IMR-90 (cell line): Measurements from ENCODE around the gene UNC13C. TPM values are rescaled to one million over a fixed set of nuclear protein-coding genes. Genes with fewer than 3 reads are reported as not detected.

Experiments
- ATAC-seq: fragments of 200-7000 bp; cut with Tn5 transposase; 2 replicates; pipeline ENCODE4 v1.9.1; 2020; ENCODE audit warnings: low read depth, mild to moderate bottlenecking, moderate library complexity
- BruUV-seq: library from RNA; stranded (reverse); fragments of 400-500 nt; replicated peaks from 2 replicates; lab custom pipeline; 2021; lab: Mats Ljungman, UMichigan
- CTCF ChIA-PET: fragments of 300-600 bp; formaldehyde crosslinking; extraction: SDS; loops from one replicate; lab custom pipeline; 2021; ENCODE audit warnings: antibody characterized with exemption; lab: Yijun Ruan, JAX
- POLR2A ChIA-PET: fragments of 300-600 bp; sonication (Branson Sonifier 250); formaldehyde crosslinking; loops from one replicate; lab custom pipeline; 2022; ENCODE audit warnings: antibody characterized with exemption; ENCODE audit not compliant: unreplicated experiment; lab: Charles Lee
- DNase-seq: peaks from one replicate; pipeline ENCODE4 v3.0.0; 2013
- H2AFZ ChIP-seq: replicated peaks from 2 replicates; pipeline ENCODE3; 2013; ENCODE audit warnings: low read length, mild to moderate bottlenecking; ENCODE audit not compliant: poor library complexity
- H2AK5ac ChIP-seq: 2 replicates; pipeline ENCODE4 v1.6.1; 2013; ENCODE audit warnings: low read depth, low read length, inconsistent platforms
- H2AK9ac ChIP-seq: replicated peaks from 2 replicates; pipeline ENCODE3; 2013; ENCODE audit warnings: mild to moderate bottlenecking, low read depth, low read length, moderate library complexity; ENCODE audit not compliant: poor library complexity
- H2BK120ac ChIP-seq: 2 replicates; pipeline ENCODE4 v1.6.1; 2013; ENCODE audit warnings: low read depth, low read length, inconsistent platforms
- H2BK15ac ChIP-seq: 3 replicates; pipeline ENCODE4 v1.6.1; 2013; ENCODE audit warnings: low read depth, low read length, inconsistent platforms
- H2BK20ac ChIP-seq: 2 replicates; pipeline ENCODE4 v1.6.1; 2013; ENCODE audit warnings: low read depth, mild to moderate bottlenecking, inconsistent platforms, low read length, moderate library complexity
- H2BK5ac ChIP-seq: 2 replicates; pipeline ENCODE4 v1.6.1; 2013; ENCODE audit warnings: mild to moderate bottlenecking, low read depth, low read length, inconsistent platforms; ENCODE audit not compliant: poor library complexity, severe bottlenecking
- H3K14ac ChIP-seq: replicated peaks from 2 replicates; pipeline ENCODE4 v1.6.1; 2013; ENCODE audit warnings: low read depth, low read length, inconsistent platforms
- H3K18ac ChIP-seq: 2 replicates; pipeline ENCODE4 v1.6.1; 2013; ENCODE audit warnings: low read depth, low read length, control low read depth
- H3K23ac ChIP-seq: 2 replicates; pipeline ENCODE4 v1.6.1; 2013; ENCODE audit warnings: low read depth, low read length, inconsistent platforms
- H3K27ac ChIP-seq: 2 replicates; pipeline ENCODE4 v1.5.1; 2013; ENCODE audit warnings: mild to moderate bottlenecking, control low read depth, low read length; ENCODE audit not compliant: insufficient read depth
- H3K27me3 ChIP-seq: 2 replicates; pipeline ENCODE4 v1.6.1; 2013; ENCODE audit warnings: low read length; ENCODE audit not compliant: control insufficient read depth, insufficient read depth
- H3K36me3 ChIP-seq: 2 replicates; pipeline ENCODE4 v1.6.1; 2013; ENCODE audit warnings: low read length, mixed read lengths; ENCODE audit not compliant: control insufficient read depth, insufficient read depth
- H3K4ac ChIP-seq: 2 replicates; pipeline ENCODE4 v1.6.1; 2013; ENCODE audit warnings: low read depth, low read length, inconsistent platforms
- H3K4me1 ChIP-seq: 2 replicates; pipeline ENCODE4 v1.6.1; 2013; ENCODE audit warnings: low read length, mixed read lengths; ENCODE audit not compliant: control insufficient read depth, insufficient read depth
- H3K4me2 ChIP-seq: 2 replicates; pipeline ENCODE4 v1.6.1; 2013; ENCODE audit warnings: low read depth, mild to moderate bottlenecking, control low read depth, low read length, moderate library complexity
- H3K4me3 ChIP-seq: 2 replicates; pipeline ENCODE4 v1.5.1; 2013; ENCODE audit warnings: low read depth, mild to moderate bottlenecking, control low read depth, low read length, moderate library complexity; ENCODE audit not compliant: insufficient read depth
- H3K56ac ChIP-seq: 2 replicates; pipeline ENCODE4 v1.6.1; 2013; ENCODE audit warnings: low read length, inconsistent platforms; ENCODE audit not compliant: insufficient read depth; ENCODE audit errors: extremely low read depth
- H3K79me1 ChIP-seq, 2 experiments: 2 replicates each; pipeline ENCODE4 v1.6.1; 2013; ENCODE audit warnings: low read length in 2 of 2, inconsistent platforms in 1 of 2, low read depth in 1 of 2
- H3K9ac ChIP-seq: 2 replicates; pipeline ENCODE4 v1.6.1; 2013; ENCODE audit warnings: low read depth, low read length, control low read depth
- H3K9me1 ChIP-seq: 2 replicates; pipeline ENCODE4 v1.6.1; 2013; ENCODE audit warnings: low read length, inconsistent platforms; ENCODE audit not compliant: insufficient read depth
- H3K9me3 ChIP-seq: 2 replicates; pipeline ENCODE4 v1.6.1; 2013; ENCODE audit warnings: low read length; ENCODE audit not compliant: control insufficient read depth, insufficient read depth
- H4K20me1 ChIP-seq: 2 replicates; pipeline ENCODE4 v1.6.1; 2013; ENCODE audit warnings: low read length, inconsistent platforms; ENCODE audit not compliant: insufficient read depth
- H4K5ac ChIP-seq: 2 replicates; pipeline ENCODE4 v1.6.1; 2013; ENCODE audit warnings: mild to moderate bottlenecking, low read depth, low read length, control low read depth
- H4K8ac ChIP-seq, 2 experiments: 2 replicates each; pipeline ENCODE4 v1.6.1; 2013; ENCODE audit warnings: low read depth in 2 of 2, low read length in 2 of 2, control low read depth in 1 of 2, inconsistent platforms in 1 of 2
- H4K91ac ChIP-seq: 2 replicates; pipeline ENCODE4 v1.6.1; 2013; ENCODE audit warnings: low read depth, low read length, inconsistent platforms; ENCODE audit not compliant: insufficient read depth
- BHLHE40 ChIP-seq: fragments of 150-350 bp; IDR thresholded peaks from 2 replicates; pipeline ENCODE4 v1.6.1; 2016; ENCODE audit warnings: mild to moderate bottlenecking, low read depth, low read length
- CEBPB ChIP-seq: IDR thresholded peaks from 2 replicates; pipeline ENCODE4 v1.6.1; 2012; ENCODE audit warnings: low read depth, low read length, improper control_type of control experiment
- CHD1 ChIP-seq: IDR thresholded peaks from 2 replicates; pipeline ENCODE4 v1.6.1; 2012; ENCODE audit warnings: low read depth, low read length, improper control_type of control experiment
- ELK1 ChIP-seq: fragments of 150-350 bp; IDR thresholded peaks from 2 replicates; pipeline ENCODE4 v1.6.1; 2016; ENCODE audit warnings: low read depth, mild to moderate bottlenecking, low read length, moderate library complexity, borderline replicate concordance
- FOS ChIP-seq: fragments of 150-350 bp; IDR thresholded peaks from 2 replicates; pipeline ENCODE4 v1.6.1; 2016; ENCODE audit warnings: low read depth, low read length
- MAFK ChIP-seq: IDR thresholded peaks from 2 replicates; pipeline ENCODE4 v1.6.1; 2012; ENCODE audit warnings: low read depth, low read length, improper control_type of control experiment
- MAZ ChIP-seq: IDR thresholded peaks from 2 replicates; pipeline ENCODE4 v1.6.1; 2012; ENCODE audit warnings: low read depth, mild to moderate bottlenecking, low read length, improper control_type of control experiment, moderate library complexity, borderline replicate concordance
- MXI1 ChIP-seq: IDR thresholded peaks from 2 replicates; pipeline ENCODE4 v1.6.1; 2012; ENCODE audit warnings: low read depth, mild to moderate bottlenecking, low read length, moderate library complexity, borderline replicate concordance
- NFE2L2 ChIP-seq: fragments of 150-350 bp; IDR thresholded peaks from 2 replicates; pipeline ENCODE4 v1.6.1; 2016; ENCODE audit warnings: low read depth, mild to moderate bottlenecking, low read length
- POLR2A ChIP-seq: IDR thresholded peaks from 2 replicates; pipeline ENCODE4 v1.6.1; 2012; ENCODE audit warnings: mild to moderate bottlenecking, low read depth, low read length
- RAD21 ChIP-seq: IDR thresholded peaks from 2 replicates; pipeline ENCODE4 v1.6.1; 2012; ENCODE audit warnings: low read length, improper control_type of control experiment
- RCOR1 ChIP-seq: IDR thresholded peaks from 2 replicates; pipeline ENCODE4 v1.6.1; 2012; ENCODE audit warnings: mild to moderate bottlenecking, low read length, improper control_type of control experiment; ENCODE audit not compliant: insufficient replicate concordance
- RFX5 ChIP-seq: IDR thresholded peaks from 2 replicates; pipeline ENCODE4 v1.8.0; 2012; ENCODE audit warnings: low read depth, mild to moderate bottlenecking, low read length, moderate library complexity
- SMC3 ChIP-seq: fragments of 150-350 bp; IDR thresholded peaks from 2 replicates; pipeline ENCODE4 v1.6.1; 2016; ENCODE audit warnings: low read depth, mild to moderate bottlenecking, antibody characterized with exemption, low read length, moderate library complexity
- USF2 ChIP-seq: fragments of 150-350 bp; IDR thresholded peaks from 2 replicates; pipeline ENCODE4 v1.6.1; 2017; ENCODE audit warnings: mild to moderate bottlenecking, antibody characterized with exemption, low read length, low read depth
- WGBS, 2 experiments: methylation state at CpG; one replicate each; pipeline versions ENCODE4 v1.1.5 to v1.1.7; 2013; ENCODE audit warnings: missing lambda C conversion rate in 2 of 2; ENCODE audit not compliant: insufficient read length in 1 of 2; ENCODE audit errors: extremely low coverage in 2 of 2; 5-methylcytosine and 5-hydroxymethylcytosine counted together
- dilution Hi-C: fragments of 300-500 bp; cut with HindIII; formaldehyde crosslinking; loops from one replicate; pipeline ENCODE4 v1.14.3; 2018; ENCODE audit warnings: low sequenced_read_pairs; ENCODE audit not compliant: unreplicated experiment
- in situ Hi-C: fragments of 300-500 bp; cut with MboI; formaldehyde crosslinking; loops from 3 replicates; pipeline ENCODE4 v1.14.3; 2019; ENCODE audit warnings: low sequenced_read_pairs, inconsistent platforms, mixed read lengths
- intact Hi-C: fragments of 100-400 bp; cut with micrococcal nuclease; formaldehyde crosslinking; loops from 2 replicates; pipeline ENCODE4 v1.10.0; 2022
- polyA plus RNA-seq, 3 experiments: library from polyadenylated mRNA; depleted of rRNA; stranded (reverse); fragments of >200 nt; gene quantifications; 2 replicates each; pipeline ENCODE4 v1.2.3, GENCODE V29; 2012; ENCODE audit warnings: low replicate concordance in 1 of 3
- total RNA-seq: library from RNA; depleted of rRNA; stranded (reverse); fragments of >200 nt; gene quantifications from 2 replicates; pipeline ENCODE4 v1.2.3, GENCODE V29; 2012

Gene UNC13C
- total and polyA plus RNA-seq, 2 of the 4 experiments (the other 2 are of a cell fraction): not detected

GRCh38 chr15:54373332-54373731 lies 395.1 kb downstream of the UNC13C start:
- WGBS, 2 experiments: 0% methylated on average over 1 of the region's 2 CpGs; no CpG with 5 or more reads in 1 of the 2 experiments
- dilution Hi-C loops: no loop called here

More at GRCh38 chr15:54373332-54373731, 395.1 kb downstream of the UNC13C start:
- no TSS peak for BruUV-seq
- intact Hi-C loops (no loop called here), in situ Hi-C loops (no loop called here)
- no peaks in the 10 kb centered on the region for H4K20me1 ChIP-seq
- H2BK5ac ChIP-seq: no peak overlapping the region
- H2BK120ac ChIP-seq: no peak overlapping the region
- H2BK15ac ChIP-seq: no peak overlapping the region
- no peak overlapping the region for H3K4ac ChIP-seq
- peaks cover 11% of the 10 kb centered on the region for H3K9me3 ChIP-seq
- no peak overlapping the region for H3K27ac ChIP-seq
- POLR2A ChIA-PET: no interaction called here
- no peaks in the 10 kb centered on the region for H3K36me3 ChIP-seq
- no peak for TF ChIP-seq CHD1
- no peak for TF ChIP-seq USF2
- TF ChIP-seq RFX5: no peak
- TF ChIP-seq ELK1: no peak
- TF ChIP-seq BHLHE40: no peak
- TF ChIP-seq MAFK: no peak
- no peak for TF ChIP-seq SMC3
- TF ChIP-seq NFE2L2: no peak
- no peak for TF ChIP-seq RCOR1
- TF ChIP-seq MXI1: no peak
- TF ChIP-seq CEBPB: no peak
- TF ChIP-seq MAZ: no peak
- no peak for TF ChIP-seq POLR2A
- TF ChIP-seq RAD21: no peak
- no peak for TF ChIP-seq FOS
- no peak overlapping the region for H2AFZ ChIP-seq
- no peaks in the 10 kb centered on the region for H3K79me1 ChIP-seq
- H4K91ac ChIP-seq: no peak overlapping the region
- H3K4me1 ChIP-seq: no peaks in the 10 kb centered on the region
- DNase-seq (no peak), ATAC-seq (no peak)
- H3K9ac ChIP-seq: no peak overlapping the region
- no peak overlapping the region for H3K14ac ChIP-seq
- CTCF ChIA-PET: no interaction called here
- H3K56ac ChIP-seq: no peak overlapping the region
- H3K23ac ChIP-seq: no peak overlapping the region
- H3K27me3 ChIP-seq: no peaks in the 10 kb centered on the region
- no peak overlapping the region for H2BK20ac ChIP-seq
- no peak overlapping the region for H3K4me2 ChIP-seq
- no peak overlapping the region for H2AK5ac ChIP-seq
- no peak overlapping the region for H4K5ac ChIP-seq
- H4K8ac ChIP-seq: no peak overlapping the region
- no peak overlapping the region for H3K4me3 ChIP-seq
- no peak overlapping the region for H3K18ac ChIP-seq
- no peak overlapping the region for H2AK9ac ChIP-seq
- no peaks in the 10 kb centered on the region for H3K9me1 ChIP-seq
